Liver (tissue), 9 donors: ENCODE data around the gene OSTF1. TPM values are rescaled to one million over a fixed set of nuclear protein-coding genes. Genes with fewer than 3 reads are reported as not detected.

ENCODE experiments used
- DNase-seq: peaks from one replicate; pipeline ENCODE4 v3.0.0-alpha.2; 2017; ENCODE audit warnings: low spot score
- H3K27ac ChIP-seq, 2 donors: one replicate each; pipeline ENCODE4 v1.7.0; 2013; ENCODE audit warnings: inconsistent platforms in 2 of 2, low read length in 2 of 2, control low read depth in 1 of 2, low read depth in 1 of 2, mild to moderate bottlenecking in 1 of 2
- H3K27me3 ChIP-seq, 4 donors: one replicate each; pipeline versions ENCODE4 v1.6.1 to v1.7.0; 2013; ENCODE audit warnings: low read length in 3 of 4, inconsistent platforms in 1 of 4, mild to moderate bottlenecking in 1 of 4, moderate library complexity in 1 of 4; ENCODE audit not compliant: control insufficient read depth in 4 of 4, insufficient read depth in 4 of 4
- H3K36me3 ChIP-seq, 4 donors: one replicate each; pipeline versions ENCODE4 v1.6.1 to v1.7.0; 2013; ENCODE audit warnings: low read length in 3 of 4, mild to moderate bottlenecking in 3 of 4, low read depth in 1 of 4, moderate library complexity in 1 of 4; ENCODE audit not compliant: control insufficient read depth in 4 of 4, insufficient read depth in 3 of 4
- H3K4me1 ChIP-seq, 4 donors: one replicate each; pipeline versions ENCODE4 v1.6.1 to v1.7.0; 2013; ENCODE audit warnings: low read length in 3 of 4, mild to moderate bottlenecking in 3 of 4, moderate library complexity in 1 of 4; ENCODE audit not compliant: control insufficient read depth in 4 of 4, insufficient read depth in 4 of 4
- H3K4me3 ChIP-seq, 3 donors: one replicate each; pipeline versions ENCODE4 v1.6.1 to v1.7.0; 2013; ENCODE audit warnings: low read length in 3 of 3, control low read depth in 1 of 3, low read depth in 1 of 3, mild to moderate bottlenecking in 1 of 3
- H3K9ac ChIP-seq, 2 donors: one replicate each; pipeline ENCODE4 v1.7.0; 2013; ENCODE audit warnings: low read length in 2 of 2, mild to moderate bottlenecking in 2 of 2, moderate library complexity in 2 of 2, control low read depth in 1 of 2, low read depth in 1 of 2
- H3K9me3 ChIP-seq, 4 donors: one replicate each; pipeline versions ENCODE4 v1.6.1 to v1.7.0; 2013; ENCODE audit warnings: low read length in 3 of 4; ENCODE audit not compliant: control insufficient read depth in 4 of 4
- ATF3 ChIP-seq: IDR thresholded peaks from 2 replicates; pipeline ENCODE4 v1.6.1; 2016; ENCODE audit warnings: antibody characterized with exemption
- CTCF ChIP-seq: fragments of 150-350 bp; IDR thresholded peaks from 2 replicates; pipeline ENCODE4 v1.5.1; 2017; ENCODE audit warnings: improper control_type of control experiment, low read depth, low read length; ENCODE audit not compliant: missing input control
- EGR1 ChIP-seq, 2 donors: IDR thresholded peaks; 2 replicates each; pipeline ENCODE4 v1.6.1; 2016 to 2018; ENCODE audit warnings: antibody characterized with exemption in 2 of 2, low read depth in 2 of 2
- FOXA1 ChIP-seq: IDR thresholded peaks from 2 replicates; pipeline ENCODE4 v1.6.1; 2016; ENCODE audit warnings: antibody characterized with exemption
- FOXA2 ChIP-seq: IDR thresholded peaks from 2 replicates; pipeline ENCODE4 v1.6.1; 2016; ENCODE audit warnings: antibody characterized with exemption
- GABPA ChIP-seq, 2 donors: IDR thresholded peaks in 1 of 2; conservative IDR thresholded peaks in 1 of 2; 2 replicates each; pipeline ENCODE4 v1.6.1; 2016; ENCODE audit warnings: antibody characterized with exemption in 2 of 2, mild to moderate bottlenecking in 1 of 2, moderate library complexity in 1 of 2
- HNF4A ChIP-seq, 2 donors: conservative IDR thresholded peaks; 2 replicates each; pipeline ENCODE4 v1.6.1; 2016; ENCODE audit warnings: antibody characterized with exemption in 2 of 2, mild to moderate bottlenecking in 2 of 2
- HNF4G ChIP-seq: IDR thresholded peaks from 2 replicates; pipeline ENCODE4 v1.6.1; 2016; ENCODE audit warnings: antibody characterized with exemption
- JUND ChIP-seq, 2 donors: IDR thresholded peaks; 2 replicates each; pipeline ENCODE4 v1.6.1; 2016; ENCODE audit warnings: antibody characterized with exemption in 2 of 2
- MAX ChIP-seq: IDR thresholded peaks from 2 replicates; pipeline ENCODE4 v1.6.1; 2016; ENCODE audit warnings: antibody characterized with exemption
- NR2F2 ChIP-seq: IDR thresholded peaks from 2 replicates; pipeline ENCODE4 v1.6.1; 2016; ENCODE audit warnings: antibody characterized with exemption
- RAD21 ChIP-seq, 2 donors: IDR thresholded peaks; 2 replicates each; pipeline ENCODE4 v1.6.1; 2016; ENCODE audit warnings: antibody characterized with exemption in 2 of 2, mild to moderate bottlenecking in 2 of 2
- REST ChIP-seq: IDR thresholded peaks from 2 replicates; pipeline ENCODE4 v1.6.1; 2016; ENCODE audit warnings: antibody characterized with exemption, mild to moderate bottlenecking
- RXRA ChIP-seq, 2 donors: IDR thresholded peaks; 2 replicates each; pipeline ENCODE4 v1.6.1; 2017 to 2018; ENCODE audit warnings: antibody characterized with exemption in 2 of 2, mild to moderate bottlenecking in 1 of 2
- SP1 ChIP-seq: IDR thresholded peaks from 2 replicates; pipeline ENCODE4 v1.6.1; 2018; ENCODE audit warnings: antibody characterized with exemption, mild to moderate bottlenecking
- TAF1 ChIP-seq: conservative IDR thresholded peaks from 2 replicates; pipeline ENCODE4 v1.6.1; 2016; ENCODE audit warnings: antibody characterized with exemption, mild to moderate bottlenecking
- YY1 ChIP-seq: IDR thresholded peaks from 2 replicates; pipeline ENCODE4 v1.6.1; 2016; ENCODE audit warnings: antibody characterized with exemption, mild to moderate bottlenecking
- ZBTB33 ChIP-seq: IDR thresholded peaks from 2 replicates; pipeline ENCODE4 v1.6.1; 2016; ENCODE audit warnings: antibody characterized with exemption
- WGBS: extraction: QIAGEN DNeasy Blood & Tissue Kit; methylation state at CpG from one replicate; pipeline ENCODE4 v1.1.7; 2013; 5-methylcytosine and 5-hydroxymethylcytosine counted together
- polyA plus RNA-seq, 2 donors: library from polyadenylated mRNA; stranded (reverse) in 1 of 2; unstranded in 1 of 2; fragments of 200-250 nt in 1 of 2; fragments of >200 nt in 1 of 2; fragmentation: Nextera tagmentation in 1 of 2; extraction: Ambion mirVana in 1 of 2; gene quantifications; one replicate each; pipeline versions ENCODE4 v1.2.1 to v1.2.3, GENCODE V29; 2013 to 2015
- total RNA-seq, 2 donors: library from RNA; depleted of rRNA; stranded (reverse); fragments of >200 nt; gene quantifications; one replicate each; pipeline ENCODE4 v1.2.3, GENCODE V29; 2014
- donor health status: healthy.
- donor health status: healthy.
- donor health status: healthy.
- donor health status: healthy.
- donor health status: healthy.

OSTF1 gene
- total and polyA plus RNA-seq, 4 donors: 19.8 to 29.7 (median 26.9) TPM

DNA sequence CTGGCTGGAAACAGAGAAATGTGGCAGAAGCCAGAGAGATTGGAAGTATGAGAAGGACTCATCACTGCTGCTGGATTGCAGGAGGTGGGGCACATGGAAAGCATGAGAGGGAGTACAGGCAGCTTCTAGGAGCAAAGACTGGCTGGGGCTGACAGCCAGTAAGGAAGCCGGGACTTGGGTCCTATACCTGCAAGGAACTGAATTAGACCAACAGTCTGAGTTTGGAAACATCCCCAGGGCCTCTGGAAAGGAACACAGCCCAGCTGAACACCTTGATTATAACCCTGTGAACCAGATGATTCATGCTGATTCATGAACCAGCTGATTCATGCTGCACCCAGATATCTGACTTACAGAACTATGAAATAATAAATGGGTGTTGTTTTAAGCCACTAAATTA, 93.4 kb downstream of the OSTF1 start:
- 96% methylated on average over 1 of the region's 1 CpG for WGBS
- no peak overlapping the region for H3K27ac ChIP-seq
- DNase-seq: no peak

More for the DNA sequence above, 93.4 kb downstream of the OSTF1 start:
- Histone ChIP-seq H3K36me3 (peaks cover 0 to 3% (median under 1%) of the 10 kb centered on the region in 4 donors), H3K4me3 (no peak overlapping the region), H3K27me3 (no peaks in the 10 kb centered on the region), H3K9ac (no peak overlapping the region), H3K9me3 (no peaks in the 10 kb centered on the region), H3K4me1 (peaks cover 0 to 3% (median 0%) of the 10 kb centered on the region in 4 donors)
- TF ChIP-seq SP1 (no peak), HNF4A (conservative IDR thresholded peaks at IDR 0.05) (no peak), TAF1 (no peak), CTCF (no peak), RXRA (IDR thresholded peaks at IDR 0.05) (no peak), FOXA2 (no peak), MAX (no peak), ATF3 (no peak), HNF4G (no peak), ZBTB33 (no peak), REST (no peak), GABPA (IDR thresholded peaks at IDR 0.05 in 1 of 2, conservative IDR thresholded peaks at IDR 0.05 in 1 of 2) (no peak), NR2F2 (no peak), EGR1 (IDR thresholded peaks at IDR 0.05; ENCODE audit: low read depth in 2 of 2) (no peak), YY1 (no peak), JUND (IDR thresholded peaks at IDR 0.05) (no peak), RAD21 (IDR thresholded peaks at IDR 0.05) (no peak), FOXA1 (no peak)
